Cardiac fibroblast (primary cell): Measurements from ENCODE around the gene BEX2.
"Not testable (repeated sequence)": the region's sequence is repeated elsewhere in the genome, so short reads cannot be mapped to it uniquely, and the experiment has no call there.

Experiments
- DNase-seq, 2 donors: peaks; one replicate each; pipeline versions ENCODE4 v3.0.0 to v3.0.0-alpha.2; 2010; ENCODE audit warnings: low read depth in 2 of 2
- H3K4me3 ChIP-seq, 2 donors: replicated peaks in 1 of 2; 1 replicate in 1 of 2; 2 replicates in 1 of 2; pipeline ENCODE4 v1.5.1; 2011; ENCODE audit warnings: low read depth in 2 of 2, low read length in 2 of 2, mild to moderate bottlenecking in 2 of 2, moderate library complexity in 1 of 2
- CTCF ChIP-seq: IDR thresholded peaks from one replicate; pipeline ENCODE4 v1.5.1; 2011; ENCODE audit warnings: low read depth, mild to moderate bottlenecking, low read length, inconsistent platforms

The BEX2 gene

GRCh38 chrX:103309860-103310554 lies 783 bp downstream of the BEX2 start:
- H3K4me3 ChIP-seq: no peak overlapping the region
- DNase-seq: no peak
- no peak for TF ChIP-seq CTCF

- not testable (repeated sequence) for DNase-seq, H3K4me3 ChIP-seq
Measured at GRCh38 chrX:103305666-103306065, 5.1 kb downstream of the BEX2 start.

DNA sequence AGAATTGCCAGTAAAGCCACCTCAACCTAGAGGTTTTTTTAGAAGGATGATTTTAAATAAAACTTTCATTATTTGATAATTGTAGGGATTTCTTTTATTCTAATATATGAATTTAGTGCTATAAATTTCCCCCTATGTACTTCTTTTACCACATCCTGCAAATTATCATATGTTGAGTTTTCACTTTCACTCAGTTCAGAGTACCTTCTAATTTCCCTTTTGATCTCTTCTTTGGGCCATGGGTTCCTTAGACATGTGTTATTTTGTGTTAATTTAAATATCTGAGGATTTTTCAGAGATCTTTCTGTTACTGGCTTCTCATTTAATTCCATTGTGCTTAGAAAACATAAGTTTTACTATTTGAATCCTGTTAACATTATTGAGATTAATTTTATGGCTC lies 6.1 kb downstream of the BEX2 start:
- no peak overlapping the region for H3K4me3 ChIP-seq
- no peak for DNase-seq
- TF ChIP-seq CTCF: no peak

- no peak for DNase-seq
- no peak for TF ChIP-seq CTCF
- no peak overlapping the region for H3K4me3 ChIP-seq
Measured at GRCh38 chrX:103293118-103293517, 17.7 kb downstream of the BEX2 start.

- DNase-seq: no peak
- TF ChIP-seq CTCF: no peak
- H3K4me3 ChIP-seq: no peak overlapping the region
Measured at GRCh38 chrX:103279624-103280023, 31.2 kb downstream of the BEX2 start.

GRCh38 chrX:103276581-103277002 lies 34.2 kb downstream of the BEX2 start, which contains the start of gene TCEAL5:
TCEAL5 (minus strand) TSS chrX:103276750; CDS start chrX:103274563, 2,187 bp downstream.
- no peak for DNase-seq
- TF ChIP-seq CTCF: no peak
- H3K4me3 ChIP-seq: no peak within 1 kb of the TSS

DNA sequence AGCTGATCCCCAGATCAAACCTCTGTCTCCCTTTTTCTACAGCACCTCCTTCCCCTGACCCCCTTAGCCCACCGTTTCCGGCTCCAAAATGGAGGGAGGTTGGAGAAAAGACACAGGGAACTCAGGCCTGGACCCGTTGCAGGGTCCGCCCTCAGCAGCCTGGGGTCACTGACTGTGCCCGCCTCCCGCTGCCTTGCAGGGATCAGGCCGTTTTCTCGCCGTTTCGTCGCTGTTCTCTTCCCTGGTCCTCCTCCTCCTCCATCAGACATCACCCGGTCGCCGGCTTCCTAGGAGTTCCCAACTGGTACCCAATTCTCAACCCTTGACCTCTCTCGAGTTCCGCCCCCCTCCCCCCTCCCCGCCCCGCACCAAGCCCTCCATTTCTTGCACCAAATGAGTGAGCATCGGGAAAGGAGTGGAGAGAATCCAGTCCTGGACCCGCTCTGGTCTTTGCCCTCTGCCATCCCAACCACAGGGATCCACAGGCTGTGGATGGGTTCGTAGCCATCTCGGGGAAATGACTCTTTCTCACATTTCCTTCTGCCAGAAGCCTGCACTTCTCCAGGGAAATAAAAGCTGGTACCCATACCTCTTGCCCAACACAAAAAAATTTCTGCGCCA lies 34.7 kb downstream of the BEX2 start:
- H3K4me3 ChIP-seq: no peak overlapping the region
- TF ChIP-seq CTCF: no peak
- no peak for DNase-seq
